ENCODE results near the gene NOP10.

The NOP10 gene

DNA sequence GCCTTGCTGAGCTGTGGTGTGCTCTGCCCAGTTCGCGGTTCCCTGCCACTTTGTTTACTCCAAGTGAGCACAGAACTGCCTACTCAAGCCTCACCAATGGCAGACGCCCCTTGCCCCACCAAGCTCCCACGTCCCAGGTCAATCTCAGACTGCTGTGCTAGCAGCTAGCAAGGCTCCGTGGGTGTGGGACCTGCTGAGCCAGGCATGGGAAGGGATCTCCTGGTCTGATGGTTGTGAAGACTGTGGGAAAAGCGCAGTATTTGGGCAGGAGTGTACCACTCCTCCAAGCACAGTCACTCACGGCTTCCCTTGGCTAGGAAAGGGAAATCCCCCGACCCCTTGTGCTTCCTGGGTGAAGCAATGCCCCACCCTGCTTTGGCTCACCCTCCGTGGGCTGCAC is 50.3 kb downstream of the NOP10 start:
- H3K4me3 ChIP-seq (ENCODE audit: low read length): no peak overlapping the region
- peaks cover 7% of the 10 kb centered on the region for H3K4me1 ChIP-seq (ENCODE audit: control insufficient read depth, low read length)
- H3F3A ChIP-seq (ENCODE audit: control insufficient read depth, insufficient read depth): no peaks in the 10 kb centered on the region

More for the DNA sequence above, 50.3 kb downstream of the NOP10 start:
- H3K9me3 ChIP-seq (ENCODE audit: control insufficient read depth, insufficient read depth, low read length): no peaks in the 10 kb centered on the region
- H3K9me2 ChIP-seq (replicated peaks; ENCODE audit: control insufficient read depth, low read length): no peaks in the 10 kb centered on the region
- no peak overlapping the region for H3K27ac ChIP-seq (ENCODE audit: low read depth, low read length)
- no peaks in the 10 kb centered on the region for H3K79me2 ChIP-seq (ENCODE audit: control insufficient read depth, low read length)
- H3K36me3 ChIP-seq (ENCODE audit: control insufficient read depth, low read length): no peaks in the 10 kb centered on the region
- H3K27me3 ChIP-seq (ENCODE audit: control insufficient read depth, low read length): no peaks in the 10 kb centered on the region
- no peak overlapping the region for H3K4me2 ChIP-seq (ENCODE audit: low read length)
- H4K20me1 ChIP-seq (ENCODE audit: control insufficient read depth, insufficient read depth, low read depth, low read length): no peaks in the 10 kb centered on the region
- TF ChIP-seq CTCF (IDR thresholded peaks at IDR 0.05; ENCODE audit: low read depth, low read length, poor library complexity, severe bottlenecking): no peak
- TF ChIP-seq EZH2phosphoT487 (IDR thresholded peaks at IDR 0.05; ENCODE audit: borderline replicate concordance, low read length): no peak

All from DOHH2 (cell line).